ENCODE results near the gene POMC. TPM values are rescaled to one million over a fixed set of nuclear protein-coding genes. Genes with fewer than 3 reads are reported as not detected.
A peak's percentile ranks its signal among the peaks of the same experiment; 100 is the strongest.
"Not testable (repeated sequence)": the region's sequence is repeated elsewhere in the genome, so short reads cannot be mapped to it uniquely, and the experiment has no call there.

Gene POMC
- total and polyA plus RNA-seq, 7 experiments from 2014 or later, result 3.5 to 10.1 (median 4.3) TPM

GRCh38 chr2:25151718-25152117 is 16.7 kb downstream of the POMC start:
- peaks cover 0 to 5% (median 0%) of the 10 kb centered on the region in 5 donors for H3K27me3 Mint-ChIP-seq
- no peak for ATAC-seq
- no peaks in the 10 kb centered on the region for H3K9me3 Mint-ChIP-seq
- H3K27ac Mint-ChIP-seq, result no peak overlapping the region
- ChIA-PET CTCF (no interaction called here), POLR2A (no interaction called here)
- Histone ChIP-seq H3K27me3 (ENCODE audit: control insufficient read depth in 2 of 2, insufficient read depth in 2 of 2, low read length in 2 of 2) (no peaks in the 10 kb centered on the region), H3K9me3 (ENCODE audit: control insufficient read depth in 2 of 3, low read length in 3 of 3) (no peaks in the 10 kb centered on the region), H3K4me3 (ENCODE audit: low read length) (no peak overlapping the region), H3K36me3 (ENCODE audit: control insufficient read depth in 2 of 3, insufficient read depth in 3 of 3, low read length in 3 of 3) (no peaks in the 10 kb centered on the region), H3K4me1 (ENCODE audit: control insufficient read depth in 2 of 2, insufficient read depth in 2 of 2, low read length in 2 of 2) (no peaks in the 10 kb centered on the region), H3K27ac (ENCODE audit: low read depth, low read length) (no peak overlapping the region)
- H3K36me3 Mint-ChIP-seq, result no peaks in the 10 kb centered on the region
- intact Hi-C loops (cut with micrococcal nuclease), result no loop called here
- no peak for DNase-seq
- H3K4me1 Mint-ChIP-seq, result no peaks in the 10 kb centered on the region
- no peak overlapping the region for H3K4me3 Mint-ChIP-seq

DNA sequence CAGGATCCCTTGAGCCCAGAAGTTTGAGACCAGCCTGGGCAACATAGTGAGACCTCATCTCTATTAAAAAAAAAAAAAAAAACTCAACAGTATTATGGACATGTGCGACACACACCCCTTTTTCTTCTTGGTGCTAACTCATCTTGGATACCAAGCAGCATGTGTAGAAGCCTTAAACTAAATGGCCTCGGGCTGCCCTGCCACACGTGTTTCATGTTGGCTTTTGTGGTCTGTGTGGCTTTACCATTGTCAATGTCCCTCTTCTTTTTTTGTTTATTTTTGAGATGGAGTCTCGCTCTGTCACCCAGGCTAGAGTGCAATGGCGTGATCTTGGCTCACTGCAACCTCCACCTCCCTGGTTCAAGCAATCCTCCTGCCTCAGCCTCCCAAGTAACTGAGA is 17.4 kb downstream of the POMC start:
- DNase-seq, H3K36me3 Mint-ChIP-seq, CTCF ChIA-PET: not testable (repeated sequence)

DNA sequence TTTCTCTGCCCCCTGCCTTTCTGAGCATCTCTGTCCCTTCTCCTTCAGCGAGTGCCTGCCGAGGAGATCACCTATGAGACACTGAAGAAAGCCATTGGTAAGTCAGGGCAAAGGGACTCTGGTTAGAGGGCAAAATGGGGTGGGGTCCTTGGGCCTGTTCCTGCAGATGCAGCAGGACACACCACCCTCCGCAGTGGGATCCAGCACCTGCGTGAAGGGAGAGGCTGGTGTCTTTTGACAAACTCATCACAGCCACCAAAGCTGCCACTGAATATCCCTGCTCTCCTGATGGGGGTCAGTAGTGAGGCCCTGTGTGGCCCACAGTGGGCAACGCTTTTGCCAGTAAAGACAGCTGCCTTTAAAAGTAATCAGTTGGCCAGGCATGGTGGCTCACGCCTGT is 18.7 kb downstream of the POMC start:
- Mint-ChIP-seq H3K4me3 (no peak overlapping the region), H3K4me1 (peaks cover 0 to 5% (median 0%) of the 10 kb centered on the region in 7 donors), H3K36me3 (no peaks in the 10 kb centered on the region), H3K27me3 (peaks cover 0 to 9% (median 5%) of the 10 kb centered on the region in 5 donors), H3K9me3 (no peaks in the 10 kb centered on the region), H3K27ac (no peak overlapping the region)
- H3K4me3 ChIP-seq (ENCODE audit: low read length), result no peak overlapping the region
- POLR2A ChIA-PET, result no interaction called here
- intact Hi-C loops (cut with micrococcal nuclease), result no loop called here
- DNase-seq (no peak), ATAC-seq (no peak)
- H3K36me3 ChIP-seq (ENCODE audit: control insufficient read depth in 2 of 3, insufficient read depth in 3 of 3, low read length in 3 of 3), result no peaks in the 10 kb centered on the region
- no peak overlapping the region for H3K27ac ChIP-seq (ENCODE audit: low read depth, low read length)
- no peaks in the 10 kb centered on the region for H3K9me3 ChIP-seq (ENCODE audit: control insufficient read depth in 2 of 3, low read length in 3 of 3)
- H3K27me3 ChIP-seq (ENCODE audit: control insufficient read depth in 2 of 2, insufficient read depth in 2 of 2, low read length in 2 of 2), result no peaks in the 10 kb centered on the region
- H3K4me1 ChIP-seq (ENCODE audit: control insufficient read depth in 2 of 2, insufficient read depth in 2 of 2, low read length in 2 of 2), result no peaks in the 10 kb centered on the region
- CTCF ChIA-PET, result no interaction called here

More for the DNA sequence above, 17.4 kb downstream of the POMC start:
- H3K4me3 Mint-ChIP-seq; H3K9me3 Mint-ChIP-seq; H3K36me3 ChIP-seq (ENCODE audit: control insufficient read depth in 2 of 3, insufficient read depth in 3 of 3, low read length in 3 of 3); ATAC-seq; H3K4me1 Mint-ChIP-seq; POLR2A ChIA-PET; H3K4me3 ChIP-seq (ENCODE audit: low read length); intact Hi-C loops (cut with micrococcal nuclease); H3K4me1 ChIP-seq (ENCODE audit: control insufficient read depth in 2 of 2, insufficient read depth in 2 of 2, low read length in 2 of 2); H3K27me3 Mint-ChIP-seq; H3K27ac ChIP-seq (ENCODE audit: low read depth, low read length); H3K27me3 ChIP-seq (ENCODE audit: control insufficient read depth in 2 of 2, insufficient read depth in 2 of 2, low read length in 2 of 2); H3K9me3 ChIP-seq (ENCODE audit: control insufficient read depth in 2 of 3, low read length in 3 of 3): not testable (repeated sequence)
- peak overlapping the region in 1 of 9 donors; percentile 29 for H3K27ac Mint-ChIP-seq

GRCh38 chr2:25146896-25147295 is 21.5 kb downstream of the POMC start:
- ATAC-seq, result no peak
- peaks cover 0 to 9% (median 5%) of the 10 kb centered on the region in 5 donors for H3K27me3 Mint-ChIP-seq
- ChIA-PET CTCF (no interaction called here), POLR2A (no interaction called here)
- no peaks in the 10 kb centered on the region for H3K9me3 ChIP-seq (ENCODE audit: control insufficient read depth in 2 of 3, low read length in 3 of 3)
- H3K9me3 Mint-ChIP-seq, result no peaks in the 10 kb centered on the region
- no peak overlapping the region for H3K27ac Mint-ChIP-seq
- H3K4me1 ChIP-seq (ENCODE audit: control insufficient read depth in 2 of 2, insufficient read depth in 2 of 2, low read length in 2 of 2), result no peaks in the 10 kb centered on the region
- no peak overlapping the region for H3K27ac ChIP-seq (ENCODE audit: low read depth, low read length)
- H3K4me3 ChIP-seq (ENCODE audit: low read length), result no peak overlapping the region
- H3K4me3 Mint-ChIP-seq, result no peak overlapping the region
- H3K27me3 ChIP-seq (ENCODE audit: control insufficient read depth in 2 of 2, insufficient read depth in 2 of 2, low read length in 2 of 2), result no peaks in the 10 kb centered on the region
- no peaks in the 10 kb centered on the region for H3K36me3 ChIP-seq (ENCODE audit: control insufficient read depth in 2 of 3, insufficient read depth in 3 of 3, low read length in 3 of 3)
- no peaks in the 10 kb centered on the region for H3K36me3 Mint-ChIP-seq
- intact Hi-C loops (cut with micrococcal nuclease), result no loop called here
- DNase-seq, result no peak
- peaks cover 0 to 5% (median 0%) of the 10 kb centered on the region in 7 donors for H3K4me1 Mint-ChIP-seq

GRCh38 chr2:25145803-25146202 is 22.6 kb downstream of the POMC start:
- Mint-ChIP-seq H3K36me3 (no peaks in the 10 kb centered on the region), H3K27ac (no peak overlapping the region), H3K27me3 (peaks cover 0 to 17% (median 5%) of the 10 kb centered on the region in 5 donors), H3K9me3 (no peaks in the 10 kb centered on the region), H3K4me3 (no peak overlapping the region), H3K4me1 (peaks cover 0 to 5% (median 0%) of the 10 kb centered on the region in 7 donors)
- Histone ChIP-seq H3K27ac (ENCODE audit: low read depth, low read length) (no peak overlapping the region), H3K36me3 (ENCODE audit: control insufficient read depth in 2 of 3, insufficient read depth in 3 of 3, low read length in 3 of 3) (no peaks in the 10 kb centered on the region), H3K4me1 (ENCODE audit: control insufficient read depth in 2 of 2, insufficient read depth in 2 of 2, low read length in 2 of 2) (no peaks in the 10 kb centered on the region), H3K27me3 (ENCODE audit: control insufficient read depth in 2 of 2, insufficient read depth in 2 of 2, low read length in 2 of 2) (no peaks in the 10 kb centered on the region), H3K4me3 (ENCODE audit: low read length) (no peak overlapping the region), H3K9me3 (ENCODE audit: control insufficient read depth in 2 of 3, low read length in 3 of 3) (no peaks in the 10 kb centered on the region)
- no peak for DNase-seq
- POLR2A ChIA-PET, result no interaction called here
- peak; percentile 60 for ATAC-seq
- CTCF ChIA-PET, result no interaction called here
- intact Hi-C loops (cut with micrococcal nuclease), result no loop called here

- CTCF ChIA-PET, result no interaction called here
- intact Hi-C loops (cut with micrococcal nuclease), result no loop called here
- no peak for ATAC-seq
Observed at GRCh38 chr2:25141120-25141519, 27.3 kb downstream of the POMC start.

GRCh38 chr2:25140535-25140934 is 27.8 kb downstream of the POMC start:
- ATAC-seq; intact Hi-C loops (cut with micrococcal nuclease); H3K4me3 Mint-ChIP-seq; H3K36me3 Mint-ChIP-seq; H3K36me3 ChIP-seq (ENCODE audit: control insufficient read depth in 2 of 3, insufficient read depth in 3 of 3, low read length in 3 of 3); CTCF ChIA-PET; H3K4me3 ChIP-seq (ENCODE audit: low read length); H3K27me3 ChIP-seq (ENCODE audit: control insufficient read depth in 2 of 2, insufficient read depth in 2 of 2, low read length in 2 of 2); H3K9me3 ChIP-seq (ENCODE audit: control insufficient read depth in 2 of 3, low read length in 3 of 3); POLR2A ChIA-PET; H3K4me1 Mint-ChIP-seq; H3K27ac ChIP-seq (ENCODE audit: low read depth, low read length); H3K27ac Mint-ChIP-seq; H3K4me1 ChIP-seq (ENCODE audit: control insufficient read depth in 2 of 2, insufficient read depth in 2 of 2, low read length in 2 of 2); H3K9me3 Mint-ChIP-seq; DNase-seq: not testable (repeated sequence)
- H3K27me3 Mint-ChIP-seq, result peaks cover 6 to 37% (median 13%) of the 10 kb centered on the region in 5 donors

More at GRCh38 chr2:25141120-25141519, 27.3 kb downstream of the POMC start:
- POLR2A ChIA-PET, result no interaction called here
- H3K4me3 Mint-ChIP-seq, result no peak overlapping the region
- Histone ChIP-seq H3K4me1 (ENCODE audit: control insufficient read depth in 2 of 2, insufficient read depth in 2 of 2, low read length in 2 of 2) (no peaks in the 10 kb centered on the region), H3K36me3 (ENCODE audit: control insufficient read depth in 2 of 3, insufficient read depth in 3 of 3, low read length in 3 of 3) (no peaks in the 10 kb centered on the region), H3K27me3 (ENCODE audit: control insufficient read depth in 2 of 2, insufficient read depth in 2 of 2, low read length in 2 of 2) (no peaks in the 10 kb centered on the region), H3K27ac (ENCODE audit: low read depth, low read length) (no peak overlapping the region), H3K4me3 (ENCODE audit: low read length) (no peak overlapping the region), H3K9me3 (ENCODE audit: control insufficient read depth in 2 of 3, low read length in 3 of 3) (no peaks in the 10 kb centered on the region)
- peaks cover 3 to 36% (median 11%) of the 10 kb centered on the region in 5 donors for H3K27me3 Mint-ChIP-seq
- no peak for DNase-seq
- no peaks in the 10 kb centered on the region for H3K9me3 Mint-ChIP-seq
- no peak overlapping the region for H3K27ac Mint-ChIP-seq
- peaks cover 0 to 4% (median 0%) of the 10 kb centered on the region in 7 donors for H3K4me1 Mint-ChIP-seq
- H3K36me3 Mint-ChIP-seq, result no peaks in the 10 kb centered on the region
